Measurements from ENCODE around the gene ZNHIT2.
"Not testable (repeated sequence)": the region's sequence is repeated elsewhere in the genome, so short reads cannot be mapped to it uniquely, and the experiment has no call there.

ZNHIT2 gene
- 13.0 to 15.3 reads per million in 2 donors for total RNA-seq

DNA sequence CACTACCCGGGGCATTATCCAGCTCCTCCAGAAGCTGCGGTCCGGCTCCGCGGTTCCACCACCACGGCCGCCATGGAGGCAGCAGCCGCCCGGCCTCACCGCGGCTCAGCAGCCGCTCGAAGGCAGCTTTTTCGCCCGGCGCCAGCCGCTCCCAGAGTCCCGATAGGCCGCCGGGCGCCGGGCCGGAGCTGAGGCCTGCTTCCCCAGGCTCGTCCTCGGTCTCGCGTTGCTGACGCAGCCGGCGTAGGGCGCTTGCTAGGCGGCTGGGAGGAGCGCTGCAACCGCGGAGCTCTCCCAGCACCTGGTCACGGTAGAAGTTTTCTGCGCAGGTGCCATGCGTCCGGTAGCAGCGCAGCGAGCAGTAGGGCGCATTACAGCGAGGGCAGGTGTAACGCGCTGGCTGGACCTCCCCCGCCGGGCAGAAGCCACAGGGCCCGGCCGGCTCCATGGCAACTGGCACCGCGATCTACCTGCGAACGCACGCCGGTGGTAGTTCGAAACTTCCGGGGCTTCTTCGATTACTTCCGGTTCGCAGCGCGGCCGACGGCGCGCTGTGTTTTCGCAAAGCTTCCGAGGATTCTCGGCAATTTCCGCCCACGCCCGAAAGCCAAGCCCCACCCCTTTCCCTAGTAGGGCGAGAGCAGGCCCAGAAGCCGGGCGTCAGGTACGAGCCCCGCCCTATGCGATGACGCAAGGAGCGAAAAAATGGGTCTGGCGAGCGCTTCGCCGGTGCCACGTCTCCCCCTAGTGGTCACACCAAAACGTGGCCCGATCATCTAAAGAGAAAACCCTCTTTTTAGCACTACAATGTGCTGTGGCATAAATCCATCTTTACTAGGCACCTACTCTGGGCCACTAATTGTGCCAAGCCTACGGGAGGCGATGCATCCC, at the start of gene ZNHIT2:
ZNHIT2 (minus strand) TSS at position 496 of the 891 bp plus-strand sequence; CDS start at position 448, 48 bp downstream.
- peak; percentile 99 for DNase-seq

GRCh38 chr11:65166893-65167292, 49.4 kb upstream of the ZNHIT2 start:
- DNase-seq: no peak

- DNase-seq: no peak
These were observed 48.2 kb upstream of the ZNHIT2 start for GRCh38 chr11:65165410-65166317.

- no peak for DNase-seq
These were observed 46.2 kb upstream of the ZNHIT2 start for GRCh38 chr11:65163684-65164083.

- no peak for DNase-seq
These were observed 43.1 kb upstream of the ZNHIT2 start for GRCh38 chr11:65160643-65161042.

DNA sequence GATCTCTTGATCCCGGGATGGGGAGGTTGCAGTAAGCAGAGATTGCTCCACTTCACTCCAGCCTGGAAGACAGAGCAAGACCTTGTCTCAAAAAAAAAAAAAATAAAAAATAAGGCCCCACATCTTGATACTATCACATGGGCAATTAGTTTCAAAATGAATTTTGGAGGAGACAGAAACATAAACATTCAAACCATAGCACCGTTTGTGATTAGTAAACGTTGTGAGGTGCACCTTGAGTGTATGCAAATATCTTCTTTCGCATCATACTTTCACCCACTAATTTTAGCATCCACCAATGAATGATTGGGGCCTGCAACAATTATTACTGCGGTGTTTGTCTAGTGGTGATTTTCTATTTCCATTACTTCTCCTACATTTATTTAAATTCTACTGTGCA, 41.5 kb upstream of the ZNHIT2 start:
- no peak for DNase-seq

DNA sequence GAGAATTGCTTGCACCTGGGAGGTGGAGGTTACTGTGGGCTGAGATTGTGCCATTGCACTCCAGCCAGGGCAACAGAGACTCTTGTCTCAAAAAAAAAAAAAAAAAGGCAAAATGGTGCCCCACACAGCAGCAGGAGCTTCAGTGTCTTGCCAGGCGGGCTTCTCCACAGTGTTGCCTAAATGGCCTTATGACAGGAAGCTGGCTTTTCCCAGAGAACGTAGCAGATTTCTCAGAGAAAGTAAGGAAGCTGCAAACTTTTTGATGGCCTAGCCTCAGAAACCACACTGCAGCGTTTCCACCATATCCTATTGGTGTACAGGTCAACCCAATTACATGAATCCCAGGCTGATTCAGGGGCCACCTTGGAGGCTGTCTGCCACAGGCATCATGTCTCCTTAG, 39.8 kb upstream of the ZNHIT2 start:
- DNase-seq: no peak

DNA sequence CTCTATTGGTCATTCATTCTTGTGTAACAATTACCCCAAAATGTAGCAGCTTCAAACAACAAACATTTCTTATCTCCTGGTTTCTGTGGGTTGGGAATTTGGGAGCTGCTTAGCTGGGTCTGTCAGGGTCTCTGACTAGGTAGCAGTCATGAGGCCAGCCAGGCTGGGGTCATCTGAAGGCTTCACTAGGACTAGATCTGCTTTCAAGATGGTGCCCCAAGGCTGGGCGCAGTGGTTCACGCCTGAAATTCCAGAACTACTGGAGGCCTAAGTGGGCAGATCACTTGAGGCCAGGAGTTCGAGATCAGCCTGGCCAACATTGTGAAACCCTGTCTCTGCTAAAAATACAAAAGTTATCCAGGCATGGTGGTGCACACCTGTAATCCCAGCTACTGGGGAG, 39.4 kb upstream of the ZNHIT2 start:
- DNase-seq: no peak

GRCh38 chr11:65156256-65156655, 38.8 kb upstream of the ZNHIT2 start:
- DNase-seq: no peak

DNA sequence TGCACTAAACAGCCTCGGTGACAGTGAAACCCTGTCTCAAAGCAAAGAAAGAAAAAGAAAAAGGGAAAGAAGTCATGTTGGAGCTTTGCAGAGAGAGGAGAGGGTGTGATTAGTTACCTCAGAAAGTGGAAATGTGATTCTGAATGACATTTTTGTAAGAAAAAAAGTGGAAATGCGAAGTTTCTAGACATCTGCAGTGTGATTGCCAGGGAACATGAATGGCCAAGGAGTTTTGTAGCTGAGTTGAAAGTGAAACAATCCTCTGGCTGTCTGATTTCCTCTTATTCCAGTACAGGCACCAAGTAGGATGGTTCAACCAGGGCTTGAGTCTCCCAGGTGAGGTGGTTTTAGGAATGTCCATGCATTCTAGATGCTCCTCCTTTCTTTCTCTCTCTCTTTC, 34.6 kb upstream of the ZNHIT2 start:
- no peak for DNase-seq

- DNase-seq: no peak
These were observed 33.9 kb upstream of the ZNHIT2 start for GRCh38 chr11:65151331-65151899.

DNA sequence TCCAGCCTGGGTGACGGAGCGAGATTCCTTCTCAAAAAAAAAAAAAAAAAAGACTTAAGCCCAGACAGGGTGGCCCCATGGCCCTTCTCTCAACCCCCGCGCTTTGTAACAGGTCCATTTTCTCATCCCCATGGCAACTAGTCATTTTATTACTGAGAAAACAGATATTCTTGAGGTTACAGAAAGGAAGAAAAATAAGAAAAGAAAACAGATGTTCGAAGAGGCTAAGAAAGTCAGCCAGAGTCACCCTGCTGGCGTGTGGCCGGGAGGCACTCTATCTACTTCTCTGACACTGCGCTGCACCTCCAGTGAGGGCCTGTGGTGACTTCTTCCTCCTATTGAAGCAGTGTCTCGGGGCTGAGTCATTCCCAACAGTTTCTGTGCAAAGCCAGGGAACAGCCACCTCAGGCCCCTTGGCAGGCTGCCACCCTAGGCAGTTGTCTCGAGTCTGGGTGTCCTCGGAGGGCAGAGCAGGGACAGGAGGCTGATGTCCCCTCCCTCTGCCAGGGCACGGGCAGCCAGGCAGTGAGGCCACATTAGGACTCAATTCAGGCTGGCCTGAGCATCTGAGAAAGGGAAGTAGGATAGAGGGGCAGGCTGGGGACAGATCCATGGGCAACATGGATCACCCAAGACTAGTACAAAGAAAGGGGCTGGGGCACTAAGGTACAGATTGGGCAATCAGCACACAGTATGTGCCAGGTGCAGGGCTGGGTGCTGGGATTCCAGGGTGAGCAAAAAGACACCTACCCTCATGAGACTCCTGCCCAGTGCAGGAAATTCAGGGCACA, 33.2 kb upstream of the ZNHIT2 start:
- no peak for DNase-seq

DNA sequence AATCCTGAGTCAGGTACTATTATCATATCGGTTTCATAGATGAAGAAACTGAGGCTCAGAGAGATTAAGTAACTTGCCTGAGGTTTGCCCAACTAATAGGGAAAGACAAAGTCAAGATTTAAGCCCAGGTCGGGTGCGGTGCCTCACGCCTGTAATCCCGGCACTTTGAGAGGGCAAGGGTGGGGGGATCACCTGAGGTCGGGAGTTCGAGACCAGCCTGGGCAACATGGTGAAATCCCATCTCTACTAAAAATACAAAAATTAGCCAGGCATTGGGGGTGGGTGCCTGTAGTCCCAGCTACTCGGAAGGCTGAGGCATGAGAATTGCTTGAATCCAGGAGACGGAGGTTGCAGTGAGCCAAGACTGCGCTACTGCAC, 32.6 kb upstream of the ZNHIT2 start:
- not testable (repeated sequence) for DNase-seq

- no peak for DNase-seq
These were observed 31.2 kb upstream of the ZNHIT2 start for GRCh38 chr11:65148657-65149056.

DNA sequence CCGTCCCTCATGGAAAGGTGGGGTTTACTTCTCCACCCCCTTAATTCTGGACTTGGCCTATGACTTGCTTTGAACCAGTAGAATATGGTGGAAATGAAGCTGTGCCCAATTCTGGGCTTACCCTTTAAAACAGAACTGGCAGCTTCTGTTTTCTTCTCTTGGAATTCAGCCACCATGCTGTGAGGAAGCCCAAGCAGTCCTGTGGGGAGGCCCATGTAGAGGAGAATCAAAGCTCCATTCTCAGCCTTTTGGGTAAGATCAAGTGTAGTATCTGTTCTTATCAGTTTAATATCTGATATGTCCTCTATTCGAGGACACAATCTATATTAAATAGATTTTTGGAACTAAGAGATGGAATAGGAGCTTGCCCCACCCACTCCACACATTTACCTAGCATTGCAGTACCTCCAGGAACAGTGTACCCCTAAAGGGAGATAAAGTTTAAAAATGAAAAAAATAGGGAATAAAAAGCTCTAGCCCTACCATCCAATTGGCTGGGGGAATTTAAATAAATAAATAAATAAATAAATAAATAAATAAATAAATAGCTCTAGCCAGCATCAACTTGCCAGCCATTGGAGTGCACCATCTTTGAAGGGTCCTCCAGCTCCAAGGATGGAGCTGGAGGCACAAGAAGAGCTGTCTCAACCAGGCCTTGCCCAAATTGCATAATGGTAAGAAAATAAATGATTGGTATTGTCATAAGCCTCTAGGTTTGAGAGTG, 30.0 kb upstream of the ZNHIT2 start:
- DNase-seq: no peak

- no peak for DNase-seq
These were observed 24.5 kb upstream of the ZNHIT2 start for GRCh38 chr11:65141896-65142494.

DNA sequence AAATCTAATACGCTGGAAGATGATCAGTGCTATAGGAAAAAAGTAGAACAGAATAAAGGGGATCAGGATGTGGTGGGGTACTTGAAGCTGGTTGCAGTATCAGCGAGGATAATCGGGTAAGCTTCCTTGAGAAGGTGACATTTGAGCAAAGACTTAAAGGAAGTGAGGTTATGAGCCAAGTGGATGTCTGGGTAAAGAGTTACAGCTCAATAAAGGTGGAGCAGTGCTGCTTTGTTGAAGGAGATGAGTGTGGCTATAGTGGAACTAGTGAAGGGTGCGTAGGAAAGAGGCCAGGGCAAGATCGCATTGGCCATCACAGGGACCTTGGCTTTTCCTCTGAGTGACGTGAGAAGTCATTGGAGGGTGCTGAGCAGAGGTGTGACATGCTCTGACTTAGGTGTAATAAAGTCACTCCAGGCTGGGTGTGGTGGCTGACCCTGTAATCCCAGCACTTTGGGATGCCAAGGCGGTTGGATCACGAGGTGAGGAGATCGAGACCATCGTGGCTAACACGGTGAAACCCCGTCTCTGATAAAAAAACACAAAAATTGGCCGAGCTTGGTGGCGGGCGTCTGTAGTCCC, 19.1 kb upstream of the ZNHIT2 start:
- DNase-seq: no peak

GRCh38 chr11:65135633-65136145, 18.2 kb upstream of the ZNHIT2 start:
- DNase-seq: no peak

GRCh38 chr11:65134952-65135632, 17.6 kb upstream of the ZNHIT2 start:
- DNase-seq: peak; percentile 75

All from T-helper 9 cell (primary cell).